Stomach (tissue), 4 donors: ENCODE measurements around the gene PRKCB.

Experiments used
- CTCF ChIP-seq, 7 experiments: fragments of 450-650 bp in 4 of 7; fragments of 200-600 bp in 3 of 7; sonication (generic) in 3 of 7; IDR thresholded peaks; one replicate each; pipeline ENCODE4 v1.5.1; 2016 to 2019; ENCODE audit warnings: antibody characterized with exemption in 7 of 7, control low read depth in 2 of 7, mild to moderate bottlenecking in 1 of 7
- EP300 ChIP-seq: sonication (generic); formaldehyde crosslinking; IDR thresholded peaks from one replicate; pipeline ENCODE4 v1.6.1; 2017; ENCODE audit warnings: antibody characterized with exemption

GRCh38 chr16:23826528-23827045 lies 9.2 kb upstream of the PRKCB start:
- TF ChIP-seq CTCF (IDR thresholded peaks at IDR 0.05) (no peak), EP300 (no peak)
